ENCODE results near the gene PRDM15.

DNA sequence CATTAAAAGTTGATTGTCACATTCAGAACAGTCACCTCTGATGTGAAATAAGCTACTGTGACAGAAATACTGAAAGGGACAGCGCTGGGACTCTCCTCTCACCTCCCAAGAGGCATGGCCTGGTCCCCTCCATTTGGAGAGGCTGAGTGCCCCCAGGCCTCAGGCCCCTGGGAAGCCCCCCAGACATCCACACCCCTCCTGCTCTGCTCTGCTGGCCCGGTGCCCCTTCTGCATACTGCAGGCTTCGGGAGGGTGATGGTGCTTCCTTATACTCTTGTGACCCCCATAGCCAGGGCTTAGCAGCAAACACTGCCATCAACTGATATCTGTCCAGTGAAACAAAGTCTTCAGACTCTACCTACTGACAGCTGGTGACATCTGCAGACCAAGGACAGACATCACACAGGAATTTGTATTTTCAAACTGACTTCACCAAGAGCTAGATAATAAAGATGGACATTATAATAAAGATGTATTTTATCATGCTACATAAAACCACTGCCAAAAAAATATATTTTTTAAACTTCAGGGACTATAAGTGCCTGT, 37.8 kb upstream of the PRDM15 start:
- no peak for TF ChIP-seq CTCF (IDR thresholded peaks at IDR 0.05)
- no peak for TF ChIP-seq POLR2A (IDR thresholded peaks at IDR 0.05)

Measured in tibial nerve (tissue), 3 donors.